Upper lobe of left lung (tissue), 4 donors: ENCODE measurements around the gene PRDM16.

Experiments used
- EP300 ChIP-seq, 4 donors: sonication (generic); formaldehyde crosslinking; IDR thresholded peaks; one replicate each; pipeline ENCODE4 v1.5.1; 2017; ENCODE audit warnings: antibody characterized with exemption in 4 of 4, control low read depth in 2 of 4
- POLR2A ChIP-seq, 4 donors: fragments of 450-650 bp; IDR thresholded peaks; one replicate each; pipeline ENCODE4 v1.5.1; 2016 to 2017; ENCODE audit warnings: antibody characterized with exemption in 4 of 4, mild to moderate bottlenecking in 2 of 4
- POLR2AphosphoS5 ChIP-seq, 2 donors: sonication (generic); formaldehyde crosslinking; IDR thresholded peaks; one replicate each; pipeline ENCODE4 v1.5.1; 2017; ENCODE audit warnings: antibody characterized with exemption in 2 of 2
- TF ChIP-seq, protein P1 (sequence below), 6 experiments: fragments of 450-650 bp in 4 of 6; fragments of 200-600 bp in 2 of 6; sonication (generic) in 2 of 6; IDR thresholded peaks; one replicate each; pipeline ENCODE4 v1.5.1; 2016 to 2019; ENCODE audit warnings: antibody characterized with exemption in 6 of 6

DNA sequence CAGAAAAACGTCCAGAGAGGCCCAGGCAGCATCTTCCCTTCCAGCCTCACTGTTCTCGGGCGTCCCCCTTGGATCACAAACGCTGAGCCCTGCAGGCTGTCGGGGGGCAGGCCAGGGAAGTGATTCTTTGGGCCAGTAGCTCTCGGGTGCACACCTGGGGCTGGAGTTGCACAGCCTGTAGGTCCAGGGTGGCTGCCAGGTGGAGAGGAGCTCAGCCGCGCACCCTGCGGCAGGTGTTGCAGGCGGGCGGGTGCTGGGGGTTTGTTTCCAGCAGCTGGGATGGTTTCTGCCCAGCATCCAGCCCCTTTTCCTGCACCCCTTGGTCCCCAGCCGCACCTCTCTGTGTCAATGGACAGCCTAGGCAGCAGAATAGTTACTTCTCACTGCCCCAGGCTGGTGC lies 15.7 kb downstream of the PRDM16 start:
- TF ChIP-seq, protein P1, sequence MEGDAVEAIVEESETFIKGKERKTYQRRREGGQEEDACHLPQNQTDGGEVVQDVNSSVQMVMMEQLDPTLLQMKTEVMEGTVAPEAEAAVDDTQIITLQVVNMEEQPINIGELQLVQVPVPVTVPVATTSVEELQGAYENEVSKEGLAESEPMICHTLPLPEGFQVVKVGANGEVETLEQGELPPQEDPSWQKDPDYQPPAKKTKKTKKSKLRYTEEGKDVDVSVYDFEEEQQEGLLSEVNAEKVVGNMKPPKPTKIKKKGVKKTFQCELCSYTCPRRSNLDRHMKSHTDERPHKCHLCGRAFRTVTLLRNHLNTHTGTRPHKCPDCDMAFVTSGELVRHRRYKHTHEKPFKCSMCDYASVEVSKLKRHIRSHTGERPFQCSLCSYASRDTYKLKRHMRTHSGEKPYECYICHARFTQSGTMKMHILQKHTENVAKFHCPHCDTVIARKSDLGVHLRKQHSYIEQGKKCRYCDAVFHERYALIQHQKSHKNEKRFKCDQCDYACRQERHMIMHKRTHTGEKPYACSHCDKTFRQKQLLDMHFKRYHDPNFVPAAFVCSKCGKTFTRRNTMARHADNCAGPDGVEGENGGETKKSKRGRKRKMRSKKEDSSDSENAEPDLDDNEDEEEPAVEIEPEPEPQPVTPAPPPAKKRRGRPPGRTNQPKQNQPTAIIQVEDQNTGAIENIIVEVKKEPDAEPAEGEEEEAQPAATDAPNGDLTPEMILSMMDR (IDR thresholded peaks at IDR 0.05) = no peak
- no peak for TF ChIP-seq POLR2AphosphoS5 (IDR thresholded peaks at IDR 0.05)
- TF ChIP-seq EP300 (IDR thresholded peaks at IDR 0.05) = no peak
- no peak for TF ChIP-seq POLR2A (IDR thresholded peaks at IDR 0.05)
